AG09309 (cell line): ENCODE measurements around the gene SSTR4.

Experiments
- DNase-seq: peaks from one replicate; pipeline ENCODE4 v3.0.0-alpha.2; 2010; ENCODE audit warnings: low read depth
- H3K4me3 ChIP-seq: 2 replicates; pipeline ENCODE4 v1.5.1; 2011; ENCODE audit warnings: mild to moderate bottlenecking, low read depth, low read length, moderate library complexity; ENCODE audit not compliant: control insufficient read depth
- TF ChIP-seq, protein P1 (sequence below): IDR thresholded peaks from 2 replicates; pipeline ENCODE4 v1.5.1; 2011; ENCODE audit warnings: mild to moderate bottlenecking, low read depth, low read length, inconsistent platforms; ENCODE audit not compliant: insufficient read depth, control insufficient read depth; ENCODE audit errors: missing control alignments

The SSTR4 gene

DNA sequence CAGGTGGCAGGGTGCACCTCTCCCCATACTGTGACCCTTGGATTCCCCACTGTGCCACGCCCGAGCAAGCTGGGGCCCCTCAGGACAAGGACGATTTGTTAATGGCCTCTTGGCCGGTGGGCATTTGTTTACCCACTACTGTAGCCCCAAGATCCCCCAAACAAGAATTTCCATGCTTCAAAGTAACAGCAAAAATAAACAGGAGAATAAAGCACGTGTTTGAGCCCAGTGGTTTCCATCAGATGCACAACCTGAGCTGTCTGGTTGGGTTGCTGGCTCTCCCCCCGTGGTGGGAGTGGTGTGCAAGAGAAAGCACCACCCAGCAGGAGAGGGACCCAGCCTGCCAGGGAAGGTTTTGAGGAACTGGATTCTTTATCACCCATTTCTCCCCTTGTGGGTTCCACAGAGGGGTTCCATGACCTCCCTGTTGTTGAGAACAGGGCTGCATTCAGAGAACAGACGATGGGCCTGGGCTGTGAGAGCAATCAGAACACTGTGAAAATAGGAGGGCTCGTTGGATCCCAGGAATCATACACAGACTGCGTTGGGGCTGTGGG is 46.2 kb downstream of the SSTR4 start:
- TF ChIP-seq, protein P1, sequence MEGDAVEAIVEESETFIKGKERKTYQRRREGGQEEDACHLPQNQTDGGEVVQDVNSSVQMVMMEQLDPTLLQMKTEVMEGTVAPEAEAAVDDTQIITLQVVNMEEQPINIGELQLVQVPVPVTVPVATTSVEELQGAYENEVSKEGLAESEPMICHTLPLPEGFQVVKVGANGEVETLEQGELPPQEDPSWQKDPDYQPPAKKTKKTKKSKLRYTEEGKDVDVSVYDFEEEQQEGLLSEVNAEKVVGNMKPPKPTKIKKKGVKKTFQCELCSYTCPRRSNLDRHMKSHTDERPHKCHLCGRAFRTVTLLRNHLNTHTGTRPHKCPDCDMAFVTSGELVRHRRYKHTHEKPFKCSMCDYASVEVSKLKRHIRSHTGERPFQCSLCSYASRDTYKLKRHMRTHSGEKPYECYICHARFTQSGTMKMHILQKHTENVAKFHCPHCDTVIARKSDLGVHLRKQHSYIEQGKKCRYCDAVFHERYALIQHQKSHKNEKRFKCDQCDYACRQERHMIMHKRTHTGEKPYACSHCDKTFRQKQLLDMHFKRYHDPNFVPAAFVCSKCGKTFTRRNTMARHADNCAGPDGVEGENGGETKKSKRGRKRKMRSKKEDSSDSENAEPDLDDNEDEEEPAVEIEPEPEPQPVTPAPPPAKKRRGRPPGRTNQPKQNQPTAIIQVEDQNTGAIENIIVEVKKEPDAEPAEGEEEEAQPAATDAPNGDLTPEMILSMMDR, result no peak
- H3K4me3 ChIP-seq, result no peak overlapping the region
- DNase-seq, result no peak

DNA sequence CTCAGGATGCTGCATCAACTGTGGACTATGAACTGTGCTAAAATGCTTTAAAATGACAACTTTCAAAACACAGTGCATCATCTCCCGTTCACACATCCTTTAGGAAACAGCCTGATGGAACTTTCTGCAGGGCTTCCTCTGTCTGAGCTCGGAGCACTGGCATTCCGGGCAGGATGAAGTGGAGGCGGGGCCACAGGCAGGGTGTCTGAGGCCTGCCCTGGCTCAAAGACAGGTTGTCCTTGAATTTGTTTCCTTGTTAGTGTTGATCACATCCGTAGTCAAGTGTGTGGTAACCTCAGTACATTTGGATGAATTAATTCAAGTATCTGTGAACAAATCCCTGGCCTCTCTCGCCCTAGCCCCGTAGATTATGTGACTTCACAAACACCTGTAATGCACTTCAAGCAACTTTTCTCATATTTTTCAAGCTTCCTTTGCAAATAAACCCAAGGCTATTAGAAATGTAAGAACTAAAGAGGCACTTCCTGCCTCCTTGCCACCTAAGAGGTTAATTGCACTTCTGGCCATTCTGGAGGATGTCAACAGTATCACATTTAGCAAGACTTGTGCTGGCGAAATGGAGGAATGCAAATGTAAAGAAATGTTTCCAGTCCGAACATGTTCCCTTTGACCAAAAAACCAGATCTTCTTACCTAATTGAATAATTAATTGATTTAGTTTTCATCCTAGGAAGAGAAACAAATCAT is 47.9 kb downstream of the SSTR4 start:
- H3K4me3 ChIP-seq, result no peak overlapping the region
- DNase-seq, result no peak
- TF ChIP-seq, protein P1, result no peak

DNA sequence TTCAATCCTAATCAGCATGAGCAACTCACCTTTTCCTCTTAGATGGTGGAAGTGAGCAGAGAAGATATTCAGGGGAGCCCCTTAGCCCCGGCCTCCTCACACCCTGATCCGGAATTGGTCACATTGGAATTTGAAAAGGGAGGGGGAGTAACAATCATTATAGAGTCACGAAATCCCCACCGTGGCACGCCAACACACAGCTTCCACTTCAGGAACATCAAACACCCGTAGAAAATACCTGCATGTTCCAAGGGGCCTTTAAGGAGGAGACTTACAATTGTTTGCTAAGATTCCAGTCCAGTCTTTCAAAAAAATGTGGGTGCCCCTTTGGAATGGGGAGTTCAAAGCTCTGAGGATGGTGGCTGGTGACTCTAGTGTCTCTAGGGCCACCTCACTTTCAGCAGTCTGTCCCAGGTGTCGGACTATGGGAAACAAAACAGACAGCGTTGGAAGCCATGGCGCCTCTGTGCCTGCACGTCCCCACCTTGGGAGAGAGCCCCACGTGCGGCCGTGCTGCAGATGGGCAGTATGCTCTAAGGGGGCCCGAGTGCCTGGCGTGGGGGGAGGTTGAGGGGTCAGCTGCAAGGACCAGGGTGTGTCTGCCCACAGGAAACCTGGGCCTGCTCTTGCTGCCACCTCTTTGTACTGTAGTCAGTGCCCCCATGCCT is 48.6 kb downstream of the SSTR4 start:
- no peak overlapping the region for H3K4me3 ChIP-seq
- TF ChIP-seq, protein P1, result no peak
- DNase-seq, result no peak

DNA sequence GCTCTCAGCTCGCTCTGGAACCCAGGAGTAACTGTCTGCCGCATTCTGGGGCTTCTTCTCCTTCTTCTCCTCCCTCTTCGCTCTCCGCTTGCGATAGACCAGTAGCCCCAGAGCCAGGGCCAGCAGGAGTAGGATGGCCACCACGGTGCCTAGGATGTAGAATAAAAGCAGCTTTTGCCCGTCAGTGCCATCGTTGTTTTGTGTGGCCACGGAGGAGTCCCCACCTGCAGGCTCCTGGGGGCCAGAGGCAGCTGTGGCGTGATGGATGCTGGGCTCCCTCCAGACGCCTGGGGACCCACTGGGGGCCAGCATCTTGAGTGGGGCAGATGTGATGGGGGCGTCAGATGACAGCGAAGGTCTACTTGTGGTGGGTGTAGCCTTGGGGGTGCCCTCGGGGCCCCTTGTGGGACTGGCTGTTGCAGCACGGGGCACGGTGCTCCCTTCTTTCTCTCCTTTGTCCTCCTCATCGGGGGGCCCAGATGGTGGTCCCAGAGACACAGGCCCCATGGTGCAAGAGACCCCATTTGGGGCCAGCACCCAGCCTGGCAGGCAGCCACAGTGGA is 49.3 kb downstream of the SSTR4 start:
- TF ChIP-seq, protein P1, result no peak
- H3K4me3 ChIP-seq, result no peak overlapping the region
- DNase-seq, result no peak

DNA sequence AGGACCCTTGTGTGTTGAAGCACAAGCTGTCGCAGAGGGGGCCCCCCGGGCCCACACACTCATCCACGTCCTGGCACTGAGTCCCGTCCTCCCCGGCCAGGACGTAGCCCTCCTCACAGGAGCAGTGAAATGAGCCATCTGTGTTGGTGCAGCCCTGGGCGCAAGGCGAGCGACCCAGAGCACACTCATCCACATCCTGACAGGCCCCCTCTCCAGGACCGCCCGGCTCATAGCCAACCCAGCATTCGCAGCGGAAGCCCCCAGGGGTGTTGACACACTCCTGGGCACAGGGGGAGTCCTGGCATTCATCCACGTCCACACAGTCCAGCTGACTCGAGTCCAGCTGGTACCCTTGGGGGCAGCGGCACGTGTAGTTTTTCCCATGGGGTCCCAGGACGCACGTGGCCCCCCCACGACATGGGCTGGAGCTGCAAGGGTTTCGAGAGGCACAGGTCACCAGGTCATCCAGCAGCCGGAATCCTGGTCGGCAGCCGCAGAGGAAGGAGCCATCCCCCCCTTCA is 49.8 kb downstream of the SSTR4 start:
- H3K4me3 ChIP-seq, result no peak overlapping the region
- no peak for DNase-seq
- TF ChIP-seq, protein P1, result no peak

DNA sequence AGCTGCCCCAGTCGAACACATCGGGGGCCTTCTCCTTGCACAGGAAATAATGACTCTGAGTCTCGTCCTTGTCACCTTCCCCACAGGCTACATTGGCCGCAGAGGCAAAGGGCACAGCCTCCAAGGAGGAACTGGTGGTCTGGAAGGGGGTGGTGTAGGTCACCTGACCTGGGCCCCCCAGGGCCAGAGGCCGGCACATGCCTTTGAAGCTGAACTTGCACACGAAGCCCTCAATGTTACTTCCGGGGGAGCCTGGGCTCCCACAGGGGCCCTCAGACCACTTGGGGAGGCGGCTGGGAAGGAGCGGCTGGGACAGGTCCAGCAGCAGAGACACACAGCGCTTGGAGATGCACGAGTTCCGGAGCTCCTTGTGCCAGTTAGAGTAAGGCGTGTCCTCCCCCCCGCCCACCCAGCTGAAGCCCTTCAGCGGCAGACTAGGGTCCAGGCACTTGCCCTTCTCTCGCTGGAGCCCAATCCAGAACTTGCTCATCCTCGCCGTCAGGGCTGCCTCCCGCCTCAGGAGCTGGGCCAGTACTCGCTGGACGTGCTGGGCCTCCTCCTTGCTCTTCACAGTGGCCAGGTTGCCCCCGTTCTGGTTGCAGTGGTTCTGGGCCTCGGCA is 50.4 kb downstream of the SSTR4 start:
- H3K4me3 ChIP-seq, result no peak overlapping the region
- TF ChIP-seq, protein P1, result no peak
- DNase-seq, result no peak
